NCI-H748 (cell line): ENCODE data around the gene NTN1.

ENCODE experiments used
- DNase-seq: peaks from one replicate; lab custom pipeline; 2025; ENCODE audit not compliant: unreplicated experiment; lab: John Stamatoyannopoulos, UW

The NTN1 gene

DNA sequence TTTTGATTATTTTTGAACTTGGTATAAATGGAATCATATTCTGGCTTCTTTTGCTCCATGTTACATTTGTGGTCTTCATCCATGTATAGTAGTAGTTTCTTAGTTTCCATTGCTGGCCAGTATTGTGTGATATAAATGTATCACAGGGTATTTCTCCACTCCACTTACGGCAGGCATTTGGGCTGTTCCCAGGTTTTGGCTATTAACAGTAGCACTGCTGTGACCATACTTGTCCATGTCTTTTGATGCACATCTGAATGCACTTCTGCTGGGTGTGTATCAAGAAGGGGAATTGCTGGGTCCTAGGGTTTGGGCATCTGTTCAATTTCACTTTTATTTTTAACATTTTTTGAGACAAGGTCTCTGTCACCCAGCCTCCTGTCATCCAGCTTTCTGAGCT, 13.9 kb downstream of the NTN1 start:
- no peak for DNase-seq

DNA sequence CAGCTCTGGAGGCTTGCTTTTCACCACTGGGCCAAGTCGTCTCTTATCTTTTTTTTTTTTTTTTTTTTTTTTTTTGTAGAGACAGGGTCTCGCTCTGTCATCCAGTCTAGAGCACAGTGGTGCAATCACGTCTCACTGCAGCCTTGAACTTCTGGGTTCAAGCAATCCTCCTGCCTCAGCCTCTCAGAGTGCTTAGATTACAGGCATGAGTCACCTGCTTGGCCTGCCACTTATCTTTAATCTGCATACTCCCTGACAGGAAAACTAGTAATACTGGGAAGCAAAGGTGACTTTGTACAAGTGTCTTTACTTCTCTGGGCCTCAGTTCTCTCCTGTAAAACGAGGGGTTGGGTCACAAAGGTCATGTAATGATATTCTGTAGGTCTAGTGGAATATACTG, 15.0 kb downstream of the NTN1 start:
- DNase-seq, result no peak

DNA sequence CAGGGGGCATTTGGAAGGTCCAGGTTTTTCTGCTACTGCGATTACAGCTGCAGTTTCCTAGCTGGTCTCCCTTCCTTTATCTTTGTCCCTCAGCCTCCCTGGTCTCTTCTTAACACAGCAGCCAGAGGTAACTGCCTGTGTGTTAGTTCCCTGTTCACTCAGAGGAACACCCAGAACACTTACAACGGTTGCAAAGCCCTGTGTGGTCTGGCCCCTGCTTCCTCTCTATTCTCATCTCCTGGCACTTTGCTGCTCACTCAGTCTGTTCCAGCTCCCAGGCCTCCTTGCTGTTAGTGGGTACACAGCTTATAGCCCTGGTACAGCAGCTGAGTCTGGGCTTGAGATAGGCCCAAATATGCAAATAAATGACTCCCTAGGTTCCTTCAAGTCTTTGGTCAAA, 16.4 kb downstream of the NTN1 start:
- DNase-seq, result no peak

DNA sequence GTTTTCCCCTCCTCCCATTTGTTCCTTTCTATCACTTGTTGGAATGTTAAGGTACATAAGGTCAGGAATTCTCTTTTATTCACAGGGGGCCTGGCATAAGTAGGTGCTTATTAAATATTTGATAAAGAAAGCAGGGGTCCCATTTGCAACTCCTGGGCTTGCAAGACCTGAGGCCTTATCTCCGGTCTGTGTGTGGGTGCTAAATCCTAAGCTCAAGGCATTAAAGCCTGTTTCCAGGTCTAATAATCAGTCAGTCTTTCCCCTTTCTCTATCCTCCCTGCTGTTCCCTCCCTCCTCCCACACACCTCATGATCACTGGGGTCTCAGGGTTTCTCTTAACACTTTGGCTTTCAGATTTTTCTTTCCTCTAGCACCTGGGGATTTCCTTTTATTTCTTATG, 17.1 kb downstream of the NTN1 start:
- no peak for DNase-seq

DNA sequence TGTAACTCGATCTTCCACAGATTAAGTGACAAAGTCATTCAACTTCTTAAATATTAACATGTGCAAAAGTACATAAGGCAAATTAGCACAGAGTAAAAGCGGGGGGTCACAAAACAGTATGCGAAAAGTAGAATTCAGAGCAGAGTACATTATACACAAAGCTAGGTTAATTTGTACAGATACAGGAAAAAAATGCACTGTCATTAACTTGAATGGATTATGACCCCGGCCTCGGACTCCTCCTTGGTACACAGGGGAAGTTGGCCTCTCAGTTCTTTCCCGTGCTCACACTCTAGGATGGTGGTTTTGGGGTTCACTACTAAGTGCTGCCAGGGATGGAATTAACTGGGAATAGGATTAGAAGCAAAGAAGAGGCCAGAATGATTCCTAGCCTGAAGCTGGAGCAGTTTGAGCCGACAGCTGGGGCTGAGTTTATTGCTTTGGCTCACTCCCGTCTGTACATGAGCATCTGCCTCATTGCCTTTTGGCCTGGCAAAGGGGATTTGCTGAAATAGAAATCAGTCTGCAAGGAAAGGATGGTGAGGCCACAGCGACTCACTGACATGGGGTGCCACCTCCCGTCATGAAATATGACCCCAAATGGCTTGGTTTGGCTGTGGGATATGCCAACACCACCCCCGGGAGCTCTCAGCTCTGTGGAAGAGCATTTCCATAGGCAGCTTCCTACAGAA, 23.6 kb downstream of the NTN1 start:
- DNase-seq, result no peak

DNA sequence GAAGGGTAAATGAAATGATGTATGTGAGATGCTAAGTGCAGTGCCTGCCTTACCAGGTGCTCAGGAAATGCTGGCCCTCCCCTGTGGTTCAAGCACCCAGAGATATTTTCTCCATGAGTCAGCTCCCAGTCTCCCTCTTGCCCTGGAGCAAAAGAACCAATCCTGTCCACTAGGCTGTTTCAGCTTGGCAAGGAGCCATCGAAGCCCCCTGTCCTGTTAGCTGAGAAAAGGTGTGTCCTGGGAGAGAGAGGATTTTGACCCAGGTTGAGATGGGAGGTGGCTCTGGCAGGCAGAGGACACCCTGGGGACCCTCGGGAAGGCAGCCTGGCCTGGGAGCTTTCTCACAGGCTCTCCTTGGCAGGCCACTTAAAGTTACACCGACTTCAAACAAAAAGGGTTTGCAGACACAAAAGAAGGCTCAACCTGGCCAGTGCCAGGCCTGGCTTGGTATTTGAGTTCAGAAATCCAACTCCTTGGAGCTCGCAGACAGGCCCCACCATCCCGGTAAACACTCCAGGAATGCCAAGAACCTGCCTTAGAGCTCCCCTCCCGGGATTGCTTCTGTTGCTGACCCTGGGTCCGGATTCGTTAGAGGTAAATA, 29.6 kb downstream of the NTN1 start:
- no peak for DNase-seq

DNA sequence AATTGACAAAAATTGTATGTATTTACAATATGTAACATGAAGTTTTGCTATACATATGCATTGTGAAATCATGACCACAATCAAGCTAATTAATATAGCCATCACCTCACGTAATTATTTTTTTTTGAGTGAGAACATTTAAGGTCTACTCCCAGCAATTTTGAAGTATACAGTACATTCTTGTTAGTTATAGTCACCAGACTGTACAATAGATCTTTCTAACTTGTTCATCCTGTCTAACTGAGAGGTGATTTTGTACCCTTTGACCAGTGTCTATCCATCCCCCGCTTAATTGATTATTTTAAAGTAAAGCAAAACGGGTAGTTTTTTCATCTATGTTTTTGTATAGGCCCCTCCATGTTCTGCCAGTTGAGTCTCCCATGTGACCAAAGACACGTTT, 30.3 kb downstream of the NTN1 start:
- DNase-seq, result no peak

DNA sequence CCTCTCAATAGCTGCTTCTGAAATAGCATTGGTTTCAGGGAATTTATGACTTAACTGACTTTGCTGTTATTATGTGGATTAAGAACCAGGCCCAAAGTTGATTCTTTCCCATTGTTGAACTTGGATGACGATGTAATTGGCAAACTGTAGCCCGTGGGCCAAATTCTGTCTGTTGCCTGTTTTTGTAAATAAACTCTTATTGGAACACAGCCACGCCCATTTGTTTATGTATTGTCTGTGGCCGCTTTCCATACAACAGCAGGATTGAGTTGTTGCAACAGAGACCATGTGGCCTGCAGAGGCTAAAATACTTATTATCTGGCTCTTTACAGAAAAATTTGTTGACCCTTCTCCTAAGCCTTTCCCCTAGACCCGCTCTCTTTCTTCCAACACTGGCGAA, 31.6 kb downstream of the NTN1 start:
- DNase-seq, result no peak

DNA sequence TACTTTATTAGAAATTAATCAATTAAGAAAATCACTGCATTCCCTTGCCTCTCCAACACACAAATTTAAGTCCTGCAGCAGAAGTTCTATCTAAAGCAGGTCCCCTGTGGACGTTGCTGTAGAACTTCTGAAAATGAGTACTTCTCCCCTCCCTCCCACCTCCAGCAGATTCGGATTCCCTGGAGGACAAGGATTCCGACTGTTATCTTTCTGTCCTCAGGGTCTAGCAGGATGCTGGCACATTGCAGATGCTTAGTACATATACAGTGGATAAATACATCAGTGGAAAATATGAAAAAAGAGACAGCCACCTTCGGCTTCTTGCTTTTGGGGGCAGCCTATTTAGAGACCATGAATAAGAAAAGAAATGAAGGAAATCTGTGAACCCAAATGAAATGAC, 32.1 kb downstream of the NTN1 start:
- DNase-seq, result no peak

DNA sequence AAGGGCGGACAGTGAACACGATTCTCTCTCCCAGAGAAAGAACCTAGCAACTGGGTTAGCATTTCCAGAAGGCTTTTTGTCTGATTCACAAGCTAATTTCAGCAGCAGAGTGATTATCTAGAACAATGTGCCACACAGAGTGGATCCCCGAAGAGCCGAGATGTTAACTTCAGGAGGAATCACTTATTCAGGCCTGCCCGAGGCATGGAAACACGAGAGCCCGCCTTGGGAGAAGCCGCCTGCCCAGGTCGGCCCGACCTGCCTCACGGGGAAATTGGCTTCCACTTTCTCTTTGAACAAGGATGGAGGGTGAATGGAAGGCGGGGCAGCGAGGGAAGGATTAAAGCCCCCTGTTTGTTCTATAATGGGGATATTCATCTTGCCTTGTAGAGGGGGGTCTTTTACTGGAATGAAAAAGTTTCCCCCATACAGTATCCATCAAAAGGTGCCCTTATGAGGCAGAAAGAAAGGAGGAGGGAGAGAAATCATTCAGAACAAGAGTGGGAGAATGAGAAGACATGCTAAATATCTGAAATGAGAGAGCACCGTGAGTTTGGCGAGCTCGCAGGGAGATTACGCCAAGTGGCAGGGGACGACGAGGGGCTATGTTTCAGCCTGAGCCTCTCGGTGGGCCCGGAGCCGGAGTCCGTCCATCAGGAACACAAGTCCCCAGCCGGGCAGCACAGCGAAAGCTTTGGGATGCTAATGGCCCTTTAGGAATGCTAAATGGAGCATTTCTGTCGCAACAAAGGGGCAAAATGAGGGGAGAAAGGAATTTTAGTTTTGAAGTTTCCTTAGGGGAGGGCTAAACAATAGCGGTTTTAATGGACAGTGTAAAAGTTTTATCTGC, 33.0 kb downstream of the NTN1 start:
- DNase-seq, result no peak

DNA sequence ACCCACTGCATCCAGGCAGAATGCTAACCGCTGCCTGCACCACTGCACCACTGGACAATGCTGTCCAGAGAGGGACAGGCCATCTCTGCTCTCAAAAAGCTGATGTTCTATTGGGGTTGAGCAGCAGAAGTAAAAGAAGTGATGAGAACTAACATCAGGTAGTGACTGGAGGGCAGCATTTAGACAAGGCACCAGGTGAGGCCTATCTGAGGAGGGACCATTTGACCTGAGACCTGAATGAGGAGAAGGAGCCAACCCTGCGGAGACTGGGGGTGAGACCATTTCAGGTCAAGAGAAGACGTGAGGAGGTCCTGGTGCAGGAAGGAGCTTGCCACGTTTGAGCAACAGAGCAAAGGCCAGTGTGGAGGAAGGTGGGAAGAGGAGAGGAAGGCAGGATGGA, 34.0 kb downstream of the NTN1 start:
- no peak for DNase-seq

DNA sequence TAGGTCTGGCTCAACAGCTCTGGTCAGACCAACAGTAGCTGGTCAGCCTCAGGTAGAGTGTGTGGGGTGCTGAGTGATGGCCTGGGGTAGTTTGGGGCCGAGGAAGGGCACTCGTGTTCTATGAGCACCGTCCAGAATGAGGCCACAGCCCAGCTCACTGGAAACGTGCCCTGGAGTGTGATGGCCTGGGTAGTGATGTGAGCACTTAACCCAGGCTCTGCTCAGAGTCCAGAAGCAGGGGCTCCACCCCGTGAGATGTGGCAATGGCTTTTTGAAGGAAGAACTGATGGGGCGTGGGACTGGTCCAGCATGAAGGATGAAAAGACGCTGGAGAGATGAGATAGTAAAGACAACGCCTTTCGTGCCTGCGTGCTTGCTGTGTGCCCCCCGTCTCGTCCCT, 35.3 kb downstream of the NTN1 start:
- DNase-seq, result no peak

DNA sequence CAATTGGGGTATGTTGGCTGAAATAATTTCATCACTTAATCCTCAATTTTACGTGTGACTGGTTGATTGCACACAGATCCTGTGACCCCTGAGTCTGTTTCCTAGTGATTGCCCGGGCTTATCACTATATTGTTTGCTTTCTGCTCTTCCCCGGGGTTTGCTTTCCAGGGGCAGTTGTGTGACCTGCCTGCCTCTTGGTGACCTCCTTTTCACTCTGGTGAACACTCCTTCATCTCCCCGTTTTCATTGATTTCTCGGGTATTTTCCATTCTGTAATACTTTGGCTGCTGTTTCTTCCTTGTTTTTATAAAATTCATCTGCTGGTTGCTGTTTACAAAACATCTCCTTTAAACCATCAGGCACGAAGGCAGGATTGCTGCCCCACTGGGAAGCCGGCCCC, 36.0 kb downstream of the NTN1 start:
- no peak for DNase-seq

DNA sequence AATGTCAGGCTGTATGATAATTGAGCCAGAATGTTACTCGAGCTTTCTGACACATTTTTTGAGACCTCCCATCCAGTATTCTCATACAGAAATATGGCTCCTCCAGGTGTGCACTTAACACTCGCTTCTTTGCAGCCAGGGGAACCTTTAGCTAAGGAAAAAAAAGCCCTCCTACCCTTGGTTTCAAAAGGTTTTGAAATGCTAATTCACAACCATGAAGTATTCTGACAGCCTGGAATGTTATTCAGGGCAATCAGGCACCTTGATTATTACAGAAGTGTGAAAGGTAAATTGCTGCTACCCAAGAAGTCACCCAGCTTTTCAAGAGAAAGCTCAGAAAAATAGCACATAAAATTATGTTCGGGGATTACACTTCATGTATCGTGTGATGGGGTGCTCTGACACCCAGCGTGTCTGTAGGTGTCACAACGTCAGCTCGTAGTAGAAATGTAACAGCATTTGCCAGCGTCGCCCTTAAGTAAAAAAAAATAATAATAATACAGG, 41.1 kb downstream of the NTN1 start:
- no peak for DNase-seq

DNA sequence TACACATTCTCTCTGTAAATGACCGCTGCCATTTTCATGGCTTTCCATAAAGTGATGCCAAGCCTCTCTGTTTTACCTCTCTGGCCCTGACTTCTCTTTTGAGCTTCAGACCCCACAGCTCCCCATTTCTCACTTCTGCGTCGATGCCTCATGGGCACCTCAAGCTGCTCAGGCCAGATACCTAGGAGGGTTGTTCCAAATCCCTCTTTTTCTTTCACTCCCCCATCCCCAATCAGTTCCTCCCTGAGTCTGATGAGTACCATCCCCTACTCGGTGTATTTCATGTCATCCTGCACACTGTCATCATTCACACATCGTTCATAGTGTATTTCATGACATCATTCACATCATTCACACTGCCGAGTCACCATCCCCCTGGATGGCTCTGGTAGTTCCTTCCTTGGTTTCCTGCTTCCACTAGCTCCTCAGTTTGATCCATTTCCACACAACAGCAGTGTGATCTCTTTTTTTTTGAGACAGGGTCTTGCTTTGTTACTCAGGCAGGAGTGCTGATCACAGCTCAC, 43.1 kb downstream of the NTN1 start:
- no peak for DNase-seq

DNA sequence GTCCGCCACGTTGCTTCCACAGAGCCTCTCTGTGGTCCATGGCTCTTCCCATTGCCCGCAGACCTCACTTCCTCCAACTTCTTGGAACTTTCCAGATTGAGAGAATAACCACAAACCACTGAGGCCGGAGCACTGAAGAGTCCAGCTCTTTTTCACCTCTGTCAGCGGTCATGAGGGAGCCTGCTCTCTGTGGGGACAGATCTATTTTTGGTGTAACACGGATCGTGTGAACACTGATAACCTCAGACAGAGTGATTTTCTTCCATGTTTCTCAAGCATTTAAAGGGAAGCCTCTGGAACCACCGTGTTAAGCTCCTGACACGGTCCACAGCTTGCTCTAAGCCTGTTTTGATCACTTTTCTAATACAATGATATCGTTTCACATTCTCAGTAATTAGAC, 49.7 kb downstream of the NTN1 start:
- no peak for DNase-seq

DNA sequence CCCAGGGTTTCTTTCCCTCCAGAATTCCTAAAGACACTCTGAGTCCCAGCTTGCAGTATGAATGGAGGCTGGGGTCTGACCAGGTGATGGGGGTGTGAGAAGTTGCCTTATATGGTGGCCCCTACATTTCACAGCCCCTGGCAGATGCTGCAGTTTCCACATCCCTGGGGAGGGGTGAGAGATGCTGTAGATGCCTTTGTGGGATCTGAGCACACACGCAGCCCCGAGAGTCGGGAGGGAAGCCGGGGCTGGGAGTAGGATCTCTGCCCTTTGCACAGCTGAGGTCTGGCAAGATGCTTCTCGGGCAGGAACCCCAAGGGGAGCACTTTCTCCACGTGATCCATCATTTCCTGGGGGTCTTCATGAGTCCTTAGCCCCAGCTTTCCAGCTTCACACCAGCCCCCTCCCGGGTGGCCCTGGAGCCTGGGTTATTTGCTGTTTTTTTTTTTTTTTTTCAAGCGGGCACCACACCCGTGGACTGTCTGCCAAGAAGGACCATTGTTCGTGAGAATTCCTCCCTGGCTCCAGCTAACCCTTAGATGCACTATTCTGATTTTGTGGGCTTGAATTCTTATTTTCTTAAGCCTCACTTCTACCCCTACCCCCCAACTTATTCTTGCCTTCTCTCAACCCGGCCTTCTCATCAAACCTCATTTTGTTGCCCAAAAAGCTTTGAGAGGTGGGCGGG, 50.6 kb downstream of the NTN1 start:
- DNase-seq, result no peak

DNA sequence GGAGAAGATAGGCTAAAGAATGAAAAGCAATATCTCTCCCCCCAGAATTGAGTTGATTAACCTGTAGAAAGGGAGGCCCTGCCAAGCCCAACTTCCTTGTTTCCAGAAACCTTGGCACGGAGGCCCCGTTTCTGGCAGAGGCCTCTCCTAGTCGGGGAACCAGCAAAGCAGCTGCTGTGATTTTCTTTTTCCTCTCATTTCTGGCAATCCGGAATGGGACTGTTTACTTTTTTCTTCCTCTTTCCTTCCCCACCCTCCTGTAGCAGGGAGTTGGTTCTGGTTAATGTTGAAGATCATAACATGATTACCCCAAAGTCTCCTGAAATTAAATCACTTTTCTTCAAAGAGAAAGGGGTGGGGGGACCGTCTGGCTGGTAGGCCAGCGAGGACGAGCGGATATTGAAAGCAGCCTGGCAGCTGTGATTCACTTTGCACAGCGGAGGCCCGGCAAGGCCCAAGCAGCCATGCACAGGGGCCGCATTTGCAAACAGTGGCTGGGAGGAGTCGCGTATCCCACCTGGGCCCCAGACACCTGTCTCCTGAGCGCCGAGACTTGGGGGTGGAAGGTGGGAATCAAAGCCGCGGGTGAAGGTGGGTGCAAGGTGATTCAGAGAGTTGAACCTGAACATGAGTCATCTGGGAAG, 51.5 kb downstream of the NTN1 start:
- DNase-seq, result no peak

DNA sequence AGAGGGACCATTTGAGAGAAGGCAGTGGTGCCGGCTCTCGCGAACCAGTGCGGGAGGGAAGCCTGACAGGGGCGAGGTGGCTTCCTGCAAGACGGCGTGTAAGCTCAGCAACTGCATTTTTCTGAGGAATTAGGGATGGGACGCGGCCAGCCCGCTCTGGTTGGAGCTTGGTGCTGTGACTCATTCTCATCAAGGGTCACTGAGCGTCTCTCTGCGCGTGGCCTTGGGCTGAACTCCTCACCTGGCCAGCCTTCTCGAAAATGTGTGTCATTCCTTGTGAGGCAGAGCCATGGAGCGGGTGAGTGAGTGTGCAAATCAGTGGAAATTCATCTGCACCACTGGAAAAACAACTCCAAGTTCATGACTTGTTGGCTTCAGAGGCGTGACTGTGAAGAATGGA, 52.8 kb downstream of the NTN1 start:
- no peak for DNase-seq

DNA sequence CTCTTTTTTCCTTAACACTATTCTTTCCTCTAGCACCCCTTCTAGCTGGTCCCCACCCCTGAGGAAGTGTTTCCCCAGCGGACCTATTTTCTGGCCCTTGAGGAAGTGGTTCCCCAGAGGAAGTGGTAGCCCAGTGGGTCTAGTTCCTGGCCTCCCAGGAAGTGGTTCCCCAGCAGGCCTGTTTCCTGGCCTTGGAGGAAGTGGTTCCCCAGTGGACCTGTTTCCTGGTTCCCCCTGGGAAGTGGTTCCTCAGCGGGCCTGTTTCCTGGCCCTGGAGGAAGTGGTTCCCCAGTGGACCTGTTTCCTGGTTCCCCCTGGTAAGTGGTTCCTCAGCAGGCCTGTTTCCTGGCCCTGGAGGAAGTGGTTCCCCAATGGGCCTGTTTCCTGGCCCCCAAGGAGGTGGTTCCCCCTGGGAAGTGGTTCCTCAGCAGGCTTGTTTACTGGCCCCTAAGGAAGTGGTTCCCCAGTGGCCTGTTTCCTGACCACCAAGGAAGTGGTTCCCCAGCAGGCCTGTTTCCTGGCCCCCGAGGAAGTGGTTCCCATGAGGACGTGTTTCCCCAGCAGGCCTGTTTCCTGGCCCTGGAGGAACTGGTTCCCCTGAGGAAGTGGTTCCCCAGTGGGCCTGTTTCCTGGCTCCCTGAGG, 58.3 kb downstream of the NTN1 start:
- DNase-seq, result no peak
